HG03039 (cell line): ENCODE measurements around the gene BHLHA9.
"Not testable (repeated sequence)": the region's sequence is repeated elsewhere in the genome, so short reads cannot be mapped to it uniquely, and the experiment has no call there.

Source experiments
- ATAC-seq: cut with Tn5 transposase; IDR thresholded peaks from one replicate; pipeline ENCODE4 v1.9.1; 2021; ENCODE audit warnings: mild to moderate bottlenecking, moderate library complexity; ENCODE audit not compliant: unreplicated experiment

Gene BHLHA9

DNA sequence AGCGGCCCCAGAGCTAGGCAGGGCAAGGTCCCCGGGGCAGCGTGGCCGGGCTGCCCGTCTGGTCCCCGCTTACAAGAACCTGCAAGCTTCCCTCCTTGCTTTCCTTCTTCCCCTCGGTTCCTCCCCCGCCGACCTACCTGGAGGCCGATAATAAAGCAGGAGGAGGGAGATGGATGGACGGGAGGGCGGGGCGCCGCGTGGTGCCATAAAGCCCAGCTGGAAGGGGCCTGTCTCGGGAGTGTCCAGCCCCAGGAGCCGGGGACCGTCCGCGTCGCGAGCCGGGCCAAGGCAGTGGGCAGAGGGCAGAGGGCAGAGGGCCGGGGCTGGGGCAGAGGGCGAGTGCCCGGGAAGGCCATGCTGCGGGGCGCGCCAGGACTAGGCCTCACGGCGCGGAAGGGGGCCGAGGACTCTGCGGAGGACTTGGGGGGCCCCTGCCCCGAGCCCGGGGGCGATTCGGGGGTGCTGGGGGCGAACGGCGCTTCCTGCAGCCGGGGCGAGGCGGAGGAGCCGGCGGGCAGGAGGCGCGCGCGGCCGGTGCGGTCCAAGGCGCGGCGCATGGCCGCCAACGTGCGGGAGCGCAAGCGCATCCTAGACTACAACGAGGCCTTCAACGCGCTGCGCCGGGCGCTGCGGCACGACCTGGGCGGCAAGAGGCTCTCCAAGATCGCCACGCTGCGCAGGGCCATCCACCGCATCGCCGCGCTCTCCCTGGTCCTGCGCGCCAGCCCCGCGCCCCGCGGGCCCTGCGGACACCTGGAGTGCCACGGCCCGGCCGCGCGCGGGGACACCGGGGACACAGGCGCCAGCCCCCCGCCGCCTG, at the start of gene BHLHA9:
Gene BHLHA9, plus strand, starts transcription at position 235 of the 820 bp plus-strand sequence. Its CDS starts 120 bp downstream, at position 355.
- ATAC-seq = no peak

GRCh38 chr17:1221209-1221608, 49.0 kb upstream of the BHLHA9 start:
- ATAC-seq = no peak

DNA sequence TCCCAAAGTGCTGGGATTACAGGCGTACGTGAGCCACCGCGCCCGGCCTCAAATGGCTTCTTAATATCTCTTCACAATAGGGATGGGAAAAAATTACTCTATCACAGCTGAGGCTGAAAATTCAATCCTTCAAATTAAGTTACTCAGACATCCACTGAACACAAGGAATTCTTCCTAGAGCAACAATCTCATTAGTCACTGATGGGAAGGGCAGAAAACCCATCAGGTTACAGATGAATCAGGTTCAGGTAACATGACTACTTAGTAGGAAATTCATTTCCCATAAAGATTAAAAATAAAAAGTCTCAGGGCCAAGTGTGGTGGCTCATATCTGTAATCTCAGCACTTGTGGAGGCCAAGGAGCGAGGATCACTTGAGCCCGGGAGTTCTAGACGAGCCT, 47.9 kb upstream of the BHLHA9 start:
- ATAC-seq = no peak

- ATAC-seq = no peak
Observed at GRCh38 chr17:1223662-1224061, 46.6 kb upstream of the BHLHA9 start.

- ATAC-seq = no peak
Observed at GRCh38 chr17:1224330-1224729, 45.9 kb upstream of the BHLHA9 start.

DNA sequence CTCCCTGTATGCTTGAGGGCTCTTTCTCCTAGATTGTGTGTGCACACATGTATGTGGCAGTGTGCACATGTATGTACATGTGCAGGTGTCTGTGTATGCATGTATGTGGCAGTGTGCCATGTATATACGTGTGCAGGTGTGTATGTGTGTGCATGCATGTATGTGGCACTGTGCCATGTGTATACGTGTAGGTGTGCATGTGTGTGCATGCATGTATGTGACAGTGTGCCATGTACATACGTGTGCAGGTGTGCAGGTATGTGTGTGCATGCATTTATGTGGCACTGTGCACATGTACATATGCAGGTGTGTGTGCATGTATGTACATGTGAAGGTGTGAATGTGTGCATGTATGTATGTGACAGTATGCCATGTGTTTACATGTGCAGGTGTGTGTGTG, 43.9 kb upstream of the BHLHA9 start:
- no peak for ATAC-seq

- ATAC-seq = no peak
Observed at GRCh38 chr17:1227365-1227764, 42.9 kb upstream of the BHLHA9 start.

GRCh38 chr17:1227917-1228780, 42.1 kb upstream of the BHLHA9 start:
- ATAC-seq = no peak

DNA sequence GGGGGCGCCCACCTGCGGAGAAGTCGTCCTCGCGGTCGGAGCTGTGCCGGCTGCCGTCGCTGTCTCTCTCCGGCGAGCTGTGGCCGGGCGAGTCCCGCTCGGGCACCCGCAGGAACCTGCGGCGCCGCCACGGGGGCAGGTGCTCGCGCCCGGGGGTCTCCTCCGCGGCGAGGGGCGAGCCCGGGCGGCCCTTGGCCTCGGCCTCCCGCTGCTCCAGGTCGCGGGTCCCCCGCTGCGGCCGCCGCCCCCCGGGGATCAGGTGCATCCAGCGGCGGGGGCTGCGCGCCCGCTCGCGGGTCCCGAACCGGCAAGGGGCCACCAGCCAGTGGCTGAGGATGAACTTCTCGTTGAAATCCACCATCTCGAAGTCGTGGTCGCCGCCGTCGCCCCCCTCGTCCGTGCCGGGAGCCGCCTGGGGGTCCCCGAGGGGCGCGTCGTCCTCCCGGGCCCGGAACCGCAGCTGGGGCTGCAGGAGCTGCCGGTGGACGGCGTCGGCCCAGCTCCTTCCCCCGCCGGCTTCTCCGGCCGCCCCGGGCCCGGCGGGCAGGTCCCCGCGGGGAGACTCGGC, 41.4 kb upstream of the BHLHA9 start:
- ATAC-seq = peak; percentile 21

DNA sequence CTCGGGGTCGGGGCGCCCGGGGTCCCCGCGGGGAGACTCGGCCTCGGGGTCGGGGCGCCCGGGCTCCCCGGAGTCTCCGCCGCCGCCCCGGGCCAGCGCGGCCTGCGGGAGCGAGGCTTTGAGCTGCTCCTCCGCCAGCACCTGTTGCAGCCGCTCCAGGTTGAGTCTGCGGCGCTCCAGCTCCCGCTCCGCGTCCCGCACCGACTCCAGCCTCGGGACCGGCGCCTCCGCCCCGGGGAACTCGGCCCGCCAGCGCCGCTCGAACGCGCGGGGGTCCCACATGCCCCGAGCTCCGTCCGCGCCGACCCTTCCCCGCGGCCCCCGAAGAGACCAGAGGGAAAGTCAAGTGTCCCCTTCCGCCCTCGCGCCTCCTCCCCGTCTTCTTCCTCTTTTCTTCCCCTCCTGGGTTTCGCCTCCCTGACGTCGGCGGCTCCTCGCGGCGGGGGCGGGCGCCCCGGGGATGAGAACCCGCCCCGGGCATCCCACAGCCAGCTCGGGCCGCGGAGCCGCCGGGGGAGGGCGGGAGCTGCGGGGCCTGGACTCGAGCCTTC, 40.8 kb upstream of the BHLHA9 start:
- peak; percentile 43 for ATAC-seq

DNA sequence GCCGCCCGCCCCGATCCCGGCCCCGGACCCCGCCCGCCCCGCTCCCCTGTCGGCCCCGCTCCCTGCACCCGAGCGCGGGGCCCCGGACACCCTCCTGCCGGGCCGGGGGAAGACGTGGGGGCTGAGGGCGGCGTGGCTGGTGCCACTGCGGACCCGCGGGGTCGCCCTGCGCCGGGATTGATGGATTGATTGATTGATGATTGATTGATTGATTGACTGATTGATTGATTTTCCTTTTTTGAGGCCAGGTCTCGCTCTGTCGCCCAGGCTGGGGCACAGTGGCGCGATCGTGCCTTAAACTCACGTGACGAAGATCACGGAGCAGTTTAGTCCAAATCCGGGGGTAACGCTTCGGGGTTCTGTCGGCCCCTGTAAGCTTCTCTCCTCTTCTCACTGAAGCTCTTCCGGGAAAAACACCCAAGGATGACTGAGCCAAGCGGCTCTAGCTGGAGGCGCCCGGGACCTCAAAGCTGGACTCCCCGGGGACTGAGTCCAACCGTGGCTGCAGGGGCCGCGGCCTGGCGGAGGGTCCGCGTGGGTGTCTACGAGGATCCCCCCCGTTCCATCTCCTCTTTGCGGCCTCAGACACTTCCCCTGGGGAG, 40.2 kb upstream of the BHLHA9 start:
- ATAC-seq = no peak

DNA sequence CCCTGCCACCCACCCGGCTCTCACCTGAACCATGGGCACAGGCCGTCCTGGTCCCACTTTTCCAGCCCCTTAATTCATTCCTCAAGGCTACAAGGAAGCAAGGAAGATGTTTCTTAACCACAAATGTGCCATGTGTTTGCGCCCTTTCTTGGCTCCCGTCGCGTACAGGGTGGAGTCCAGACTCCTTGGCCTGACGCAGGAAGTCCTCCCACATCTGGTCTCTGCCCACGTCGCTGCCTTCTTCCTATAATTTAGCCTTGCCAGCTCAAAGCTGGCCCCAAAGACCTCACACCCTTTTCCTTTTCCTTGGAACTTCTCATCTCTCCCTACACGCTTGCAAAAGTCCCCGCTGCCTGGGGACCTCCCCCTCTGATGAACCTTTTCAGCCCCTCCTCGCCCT, 38.8 kb upstream of the BHLHA9 start:
- ATAC-seq = no peak

GRCh38 chr17:1232331-1232730, 37.9 kb upstream of the BHLHA9 start:
- ATAC-seq = no peak

GRCh38 chr17:1232786-1233185, 37.5 kb upstream of the BHLHA9 start:
- ATAC-seq = no peak

- ATAC-seq = no peak
Observed at GRCh38 chr17:1234455-1234854, 35.8 kb upstream of the BHLHA9 start.

DNA sequence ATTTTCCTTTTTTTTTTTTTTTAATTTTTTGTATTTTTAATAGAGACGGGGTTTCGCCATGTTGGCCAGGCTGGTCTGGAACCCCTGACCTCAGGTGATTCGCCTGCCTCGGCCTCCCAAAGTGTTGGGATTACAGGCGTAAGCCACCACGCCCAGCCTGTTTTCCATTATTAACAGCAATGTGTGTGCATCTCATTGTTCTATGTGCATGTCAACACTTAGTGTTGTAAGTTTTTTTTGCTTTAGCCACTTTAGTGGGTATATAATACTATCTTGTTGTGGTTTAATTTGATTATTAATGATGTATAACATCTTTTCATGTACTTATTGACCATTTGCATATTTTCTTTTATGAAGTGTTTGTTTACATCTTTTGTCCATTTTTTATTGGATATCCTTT, 32.8 kb upstream of the BHLHA9 start:
- ATAC-seq = no peak

DNA sequence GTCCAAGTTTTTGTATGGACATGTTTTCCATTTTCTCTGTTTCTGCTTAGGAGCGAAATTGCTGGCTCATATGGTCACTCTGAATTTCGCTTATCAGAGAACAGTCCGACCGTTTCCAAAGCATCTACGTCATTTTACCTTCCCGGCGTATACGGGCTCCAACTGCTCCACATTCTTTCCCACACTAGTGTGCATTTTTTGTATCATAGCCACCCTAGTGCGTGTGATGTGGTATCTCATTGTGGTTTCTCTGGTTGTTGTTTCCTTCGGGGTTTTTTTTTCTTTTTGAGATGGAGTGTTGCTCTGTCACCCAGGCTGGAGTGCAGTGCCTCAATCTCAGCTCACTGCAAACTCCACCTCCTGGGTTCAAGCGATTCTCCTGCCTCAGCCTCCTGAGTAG, 31.0 kb upstream of the BHLHA9 start:
- no peak for ATAC-seq

DNA sequence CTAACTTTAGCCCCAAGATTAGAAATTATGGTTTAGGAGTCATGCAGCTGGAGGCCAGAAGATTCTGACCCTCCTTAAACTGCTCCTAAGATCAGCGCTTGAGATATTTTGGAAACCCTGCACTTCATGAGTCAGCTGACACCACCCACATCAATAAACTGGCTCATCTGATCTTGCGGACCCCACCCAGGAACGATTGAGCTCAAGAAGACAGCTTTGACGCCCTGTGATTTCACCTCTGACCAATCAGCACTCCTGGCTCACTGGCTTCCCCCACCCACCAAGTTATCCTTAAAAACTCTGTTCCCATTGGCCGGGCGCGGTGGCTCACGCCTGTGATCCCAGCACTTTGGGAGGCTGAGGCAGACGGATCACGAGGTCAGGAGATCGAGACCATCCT, 29.8 kb upstream of the BHLHA9 start:
- ATAC-seq = not testable (repeated sequence)

GRCh38 chr17:1241929-1242328, 28.3 kb upstream of the BHLHA9 start:
- no peak for ATAC-seq

GRCh38 chr17:1244606-1245012, 25.6 kb upstream of the BHLHA9 start:
- ATAC-seq = no peak
